ENCODE data around the gene SPANXC. TPM values are rescaled to one million over a fixed set of nuclear protein-coding genes. Genes with fewer than 3 reads are reported as not detected.
"Not testable (repeated sequence)": the region's sequence is repeated elsewhere in the genome, so short reads cannot be mapped to it uniquely, and the experiment has no call there.

Gene SPANXC
- total RNA-seq (not detected), polyA plus RNA-seq (not detected)
- long read RNA-seq, donor 1 = 0 reads
- long read RNA-seq, donor 2 = 0 reads
- long read RNA-seq, donor 3 = 0 reads
- long read RNA-seq, donor 4 = 0 reads
- long read RNA-seq, donor 5 = 0 reads

GRCh38 chrX:141242417-141242816 lies at the start of gene SPANXC:
Gene SPANXC (minus strand): TSS chrX:141242517. CDS start chrX:141242457, 60 bp downstream.
- H3K9me3 ChIP-seq (ENCODE audit: control insufficient read depth in 4 of 4, insufficient read depth in 3 of 4, low read length in 3 of 4); DNase-seq; H3K9ac ChIP-seq (ENCODE audit: insufficient read depth in 1 of 2, low read length in 2 of 2); H3K4me3 ChIP-seq; H3K36me3 ChIP-seq (ENCODE audit: control insufficient read depth in 4 of 4, insufficient read depth in 4 of 4, low read length in 4 of 4); H3K4me1 ChIP-seq (ENCODE audit: control insufficient read depth in 5 of 5, insufficient read depth in 5 of 5, low read length in 5 of 5); H3K27ac ChIP-seq (ENCODE audit: low read depth in 1 of 2, low read length in 1 of 2); ATAC-seq (ENCODE audit: insufficient read depth, low FRiP score); H3K27me3 ChIP-seq (ENCODE audit: control insufficient read depth in 3 of 3, insufficient read depth in 3 of 3, low read length in 2 of 3): not testable (repeated sequence)
- WGBS, 2 donors = 96% methylated on average over 6 of the region's 12 CpGs; no CpG with 5 or more reads in 1 of the 2 donors

GRCh38 chrX:141279476-141279875 lies 37.2 kb upstream of the SPANXC start:
- Histone ChIP-seq H3K36me3 (ENCODE audit: control insufficient read depth in 4 of 4, insufficient read depth in 4 of 4, low read length in 4 of 4) (no peaks in the 10 kb centered on the region), H3K9ac (ENCODE audit: insufficient read depth in 1 of 2, low read length in 2 of 2) (no peak overlapping the region), H3K27ac (ENCODE audit: low read depth in 1 of 2, low read length in 1 of 2) (no peak overlapping the region), H3K4me3 (no peak overlapping the region), H3K27me3 (ENCODE audit: control insufficient read depth in 3 of 3, insufficient read depth in 3 of 3, low read length in 2 of 3) (peaks cover 0 to 3% (median 0%) of the 10 kb centered on the region in 3 donors), H3K4me1 (ENCODE audit: control insufficient read depth in 5 of 5, insufficient read depth in 5 of 5, low read length in 5 of 5) (no peaks in the 10 kb centered on the region), H3K9me3 (ENCODE audit: control insufficient read depth in 4 of 4, insufficient read depth in 3 of 4, low read length in 3 of 4) (no peaks in the 10 kb centered on the region)
- WGBS, 2 donors = 67 to 73% methylated on average over 2 of the region's 2 CpGs
- DNase-seq = peak in 2 of 3 donors; percentile 52
- no peak for TF ChIP-seq CTCF (IDR thresholded peaks at IDR 0.05; ENCODE audit: control extremely low read depth, extremely low read depth)
- ATAC-seq (ENCODE audit: insufficient read depth, low FRiP score) = no peak

GRCh38 chrX:141278306-141278705 lies 36.0 kb upstream of the SPANXC start:
- H3K4me1 ChIP-seq (ENCODE audit: control insufficient read depth in 5 of 5, insufficient read depth in 5 of 5, low read length in 5 of 5) = no peaks in the 10 kb centered on the region
- TF ChIP-seq CTCF (IDR thresholded peaks at IDR 0.05; ENCODE audit: control extremely low read depth, extremely low read depth) = no peak
- H3K9ac ChIP-seq (ENCODE audit: insufficient read depth in 1 of 2, low read length in 2 of 2) = no peak overlapping the region
- peaks cover 0 to 3% (median 0%) of the 10 kb centered on the region in 3 donors for H3K27me3 ChIP-seq (ENCODE audit: control insufficient read depth in 3 of 3, insufficient read depth in 3 of 3, low read length in 2 of 3)
- no peaks in the 10 kb centered on the region for H3K36me3 ChIP-seq (ENCODE audit: control insufficient read depth in 4 of 4, insufficient read depth in 4 of 4, low read length in 4 of 4)
- ATAC-seq (ENCODE audit: insufficient read depth, low FRiP score) (no peak), DNase-seq (peak in 2 of 3 donors; percentile 8 to 26)
- 44 to 64% methylated on average over 3 of the region's 3 CpGs for WGBS, 2 donors
- H3K9me3 ChIP-seq (ENCODE audit: control insufficient read depth in 4 of 4, insufficient read depth in 3 of 4, low read length in 3 of 4) = no peaks in the 10 kb centered on the region
- no peak overlapping the region for H3K4me3 ChIP-seq
- H3K27ac ChIP-seq (ENCODE audit: low read depth in 1 of 2, low read length in 1 of 2) = no peak overlapping the region

DNA sequence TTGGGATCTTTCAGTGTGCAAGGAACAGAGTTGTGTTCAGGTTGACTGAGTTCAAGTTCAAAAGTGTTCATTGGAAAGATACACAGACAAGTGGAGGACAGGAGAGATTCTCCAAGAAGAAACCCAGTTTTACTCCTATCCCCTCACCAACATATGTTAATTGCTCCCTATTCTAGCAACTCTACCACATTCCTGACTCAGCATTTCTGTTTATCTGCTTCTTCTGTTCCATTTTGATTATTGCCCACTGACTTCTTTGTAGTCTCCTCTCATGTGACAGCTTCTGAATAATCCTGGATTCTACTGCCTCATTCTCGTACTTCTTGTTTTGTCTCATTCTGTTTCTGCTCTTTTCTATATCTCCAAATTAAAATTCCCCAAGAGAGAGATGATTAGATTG lies 15.8 kb upstream of the SPANXC start:
- Histone ChIP-seq H3K36me3 (ENCODE audit: control insufficient read depth in 4 of 4, insufficient read depth in 4 of 4, low read length in 4 of 4) (no peaks in the 10 kb centered on the region), H3K4me1 (ENCODE audit: control insufficient read depth in 5 of 5, insufficient read depth in 5 of 5, low read length in 5 of 5) (no peaks in the 10 kb centered on the region), H3K9me3 (ENCODE audit: control insufficient read depth in 4 of 4, insufficient read depth in 3 of 4, low read length in 3 of 4) (no peaks in the 10 kb centered on the region), H3K9ac (ENCODE audit: insufficient read depth in 1 of 2, low read length in 2 of 2) (no peak overlapping the region), H3K27ac (ENCODE audit: low read depth in 1 of 2, low read length in 1 of 2) (no peak overlapping the region), H3K4me3 (no peak overlapping the region), H3K27me3 (ENCODE audit: control insufficient read depth in 3 of 3, insufficient read depth in 3 of 3, low read length in 2 of 3) (no peaks in the 10 kb centered on the region)
- no peak for DNase-seq
- TF ChIP-seq CTCF (IDR thresholded peaks at IDR 0.05; ENCODE audit: control extremely low read depth, extremely low read depth) = no peak
- 67 to 93% methylated on average over 1 of the region's 1 CpG for WGBS, 2 donors
- no peak for ATAC-seq (ENCODE audit: insufficient read depth, low FRiP score)
